Liver (tissue), 9 donors: ENCODE data around the gene MST1R. TPM values are rescaled to one million over a fixed set of nuclear protein-coding genes. Genes with fewer than 3 reads are reported as not detected.

Experiments used
- DNase-seq: peaks from one replicate; pipeline ENCODE4 v3.0.0-alpha.2; 2017; ENCODE audit warnings: low spot score
- H3K27ac ChIP-seq, 2 donors: one replicate each; pipeline ENCODE4 v1.7.0; 2013; ENCODE audit warnings: inconsistent platforms in 2 of 2, low read length in 2 of 2, control low read depth in 1 of 2, low read depth in 1 of 2, mild to moderate bottlenecking in 1 of 2
- H3K27me3 ChIP-seq, 4 donors: one replicate each; pipeline versions ENCODE4 v1.6.1 to v1.7.0; 2013; ENCODE audit warnings: low read length in 3 of 4, inconsistent platforms in 1 of 4, mild to moderate bottlenecking in 1 of 4, moderate library complexity in 1 of 4; ENCODE audit not compliant: control insufficient read depth in 4 of 4, insufficient read depth in 4 of 4
- H3K36me3 ChIP-seq, 4 donors: one replicate each; pipeline versions ENCODE4 v1.6.1 to v1.7.0; 2013; ENCODE audit warnings: low read length in 3 of 4, mild to moderate bottlenecking in 3 of 4, low read depth in 1 of 4, moderate library complexity in 1 of 4; ENCODE audit not compliant: control insufficient read depth in 4 of 4, insufficient read depth in 3 of 4
- H3K4me1 ChIP-seq, 4 donors: one replicate each; pipeline versions ENCODE4 v1.6.1 to v1.7.0; 2013; ENCODE audit warnings: low read length in 3 of 4, mild to moderate bottlenecking in 3 of 4, moderate library complexity in 1 of 4; ENCODE audit not compliant: control insufficient read depth in 4 of 4, insufficient read depth in 4 of 4
- H3K4me3 ChIP-seq, 3 donors: one replicate each; pipeline versions ENCODE4 v1.6.1 to v1.7.0; 2013; ENCODE audit warnings: low read length in 3 of 3, control low read depth in 1 of 3, low read depth in 1 of 3, mild to moderate bottlenecking in 1 of 3
- H3K9ac ChIP-seq, 2 donors: one replicate each; pipeline ENCODE4 v1.7.0; 2013; ENCODE audit warnings: low read length in 2 of 2, mild to moderate bottlenecking in 2 of 2, moderate library complexity in 2 of 2, control low read depth in 1 of 2, low read depth in 1 of 2
- H3K9me3 ChIP-seq, 4 donors: one replicate each; pipeline versions ENCODE4 v1.6.1 to v1.7.0; 2013; ENCODE audit warnings: low read length in 3 of 4; ENCODE audit not compliant: control insufficient read depth in 4 of 4
- EGR1 ChIP-seq, 2 donors: IDR thresholded peaks; 2 replicates each; pipeline ENCODE4 v1.6.1; 2016 to 2018; ENCODE audit warnings: antibody characterized with exemption in 2 of 2, low read depth in 2 of 2
- FOXA1 ChIP-seq: IDR thresholded peaks from 2 replicates; pipeline ENCODE4 v1.6.1; 2016; ENCODE audit warnings: antibody characterized with exemption
- FOXA2 ChIP-seq: IDR thresholded peaks from 2 replicates; pipeline ENCODE4 v1.6.1; 2016; ENCODE audit warnings: antibody characterized with exemption
- GABPA ChIP-seq, 2 donors: IDR thresholded peaks in 1 of 2; conservative IDR thresholded peaks in 1 of 2; 2 replicates each; pipeline ENCODE4 v1.6.1; 2016; ENCODE audit warnings: antibody characterized with exemption in 2 of 2, mild to moderate bottlenecking in 1 of 2, moderate library complexity in 1 of 2
- HNF4A ChIP-seq, 2 donors: conservative IDR thresholded peaks; 2 replicates each; pipeline ENCODE4 v1.6.1; 2016; ENCODE audit warnings: antibody characterized with exemption in 2 of 2, mild to moderate bottlenecking in 2 of 2
- HNF4G ChIP-seq: IDR thresholded peaks from 2 replicates; pipeline ENCODE4 v1.6.1; 2016; ENCODE audit warnings: antibody characterized with exemption
- JUND ChIP-seq, 2 donors: IDR thresholded peaks; 2 replicates each; pipeline ENCODE4 v1.6.1; 2016; ENCODE audit warnings: antibody characterized with exemption in 2 of 2
- NR2F2 ChIP-seq: IDR thresholded peaks from 2 replicates; pipeline ENCODE4 v1.6.1; 2016; ENCODE audit warnings: antibody characterized with exemption
- RAD21 ChIP-seq, 2 donors: IDR thresholded peaks; 2 replicates each; pipeline ENCODE4 v1.6.1; 2016; ENCODE audit warnings: antibody characterized with exemption in 2 of 2, mild to moderate bottlenecking in 2 of 2
- RXRA ChIP-seq, 2 donors: IDR thresholded peaks; 2 replicates each; pipeline ENCODE4 v1.6.1; 2017 to 2018; ENCODE audit warnings: antibody characterized with exemption in 2 of 2, mild to moderate bottlenecking in 1 of 2
- SP1 ChIP-seq: IDR thresholded peaks from 2 replicates; pipeline ENCODE4 v1.6.1; 2018; ENCODE audit warnings: antibody characterized with exemption, mild to moderate bottlenecking
- TAF1 ChIP-seq: conservative IDR thresholded peaks from 2 replicates; pipeline ENCODE4 v1.6.1; 2016; ENCODE audit warnings: antibody characterized with exemption, mild to moderate bottlenecking
- YY1 ChIP-seq: IDR thresholded peaks from 2 replicates; pipeline ENCODE4 v1.6.1; 2016; ENCODE audit warnings: antibody characterized with exemption, mild to moderate bottlenecking
- WGBS: extraction: QIAGEN DNeasy Blood & Tissue Kit; methylation state at CpG from one replicate; pipeline ENCODE4 v1.1.7; 2013; 5-methylcytosine and 5-hydroxymethylcytosine counted together
- polyA plus RNA-seq, 2 donors: library from polyadenylated mRNA; stranded (reverse) in 1 of 2; unstranded in 1 of 2; fragments of 200-250 nt in 1 of 2; fragments of >200 nt in 1 of 2; fragmentation: Nextera tagmentation in 1 of 2; extraction: Ambion mirVana in 1 of 2; gene quantifications; one replicate each; pipeline versions ENCODE4 v1.2.1 to v1.2.3, GENCODE V29; 2013 to 2015
- total RNA-seq, 2 donors: library from RNA; depleted of rRNA; stranded (reverse); fragments of >200 nt; gene quantifications; one replicate each; pipeline ENCODE4 v1.2.3, GENCODE V29; 2014
- TF ChIP-seq, protein P1 (sequence below): fragments of 150-350 bp; IDR thresholded peaks from 2 replicates; pipeline ENCODE4 v1.5.1; 2017; ENCODE audit warnings: improper control_type of control experiment, low read depth, low read length; ENCODE audit not compliant: missing input control
- TF ChIP-seq, protein P2 (sequence below): IDR thresholded peaks from 2 replicates; pipeline ENCODE4 v1.6.1; 2016; ENCODE audit warnings: antibody characterized with exemption, mild to moderate bottlenecking
- TF ChIP-seq, protein P3 (sequence below): IDR thresholded peaks from 2 replicates; pipeline ENCODE4 v1.6.1; 2016; ENCODE audit warnings: antibody characterized with exemption
- TF ChIP-seq, protein P4 (sequence below): IDR thresholded peaks from 2 replicates; pipeline ENCODE4 v1.6.1; 2016; ENCODE audit warnings: antibody characterized with exemption
- TF ChIP-seq, protein P5 (sequence below): IDR thresholded peaks from 2 replicates; pipeline ENCODE4 v1.6.1; 2016; ENCODE audit warnings: antibody characterized with exemption
- donor health status: healthy.
- donor health status: healthy.
- donor health status: healthy.
- donor health status: healthy.
- donor health status: healthy.

Gene MST1R
- total and polyA plus RNA-seq, 4 donors = 0.10 to 0.56 (median 0.33) TPM

DNA sequence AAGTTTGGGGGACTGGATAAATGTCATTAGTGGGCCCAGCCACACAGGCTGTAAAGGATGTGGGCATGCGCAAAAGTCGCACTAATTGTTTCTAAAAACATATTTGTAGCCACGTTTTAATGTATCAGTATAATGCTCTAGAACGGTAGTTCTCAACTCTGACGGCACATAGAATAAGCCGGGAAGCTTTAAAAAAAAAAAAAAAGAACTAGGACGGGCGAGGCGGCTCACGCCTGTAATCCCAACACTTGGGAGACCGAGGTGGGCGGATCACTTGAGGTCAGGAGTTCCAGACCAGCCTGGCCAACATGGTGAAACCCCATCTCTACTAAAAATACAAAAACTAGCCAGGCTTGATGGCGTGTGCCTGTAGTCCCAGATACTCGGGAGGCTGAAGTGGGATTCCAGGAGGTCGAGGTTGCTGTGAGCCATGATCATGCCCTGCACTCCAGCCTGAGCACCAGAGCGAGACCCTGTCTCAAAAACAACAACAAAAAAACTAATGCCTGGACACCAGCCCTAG, 26.6 kb upstream of the MST1R start:
- peaks cover 0 to 12% (median 3%) of the 10 kb centered on the region in 4 donors for H3K4me1 ChIP-seq
- TF ChIP-seq NR2F2 (peak; percentile 39), YY1 (no peak)
- H3K36me3 ChIP-seq = no peaks in the 10 kb centered on the region
- 69% methylated on average over 16 of the region's 16 CpGs for WGBS
- DNase-seq = no peak
- H3K27me3 ChIP-seq = no peaks in the 10 kb centered on the region
- peak overlapping the region; percentile 69 to 87 for H3K27ac ChIP-seq
- peak overlapping the region in 2 of 3 donors; percentile 22 to 90 for H3K4me3 ChIP-seq
- H3K9me3 ChIP-seq = no peaks in the 10 kb centered on the region
- peak overlapping the region in 1 of 2 donors; percentile 8 for H3K9ac ChIP-seq

DNA sequence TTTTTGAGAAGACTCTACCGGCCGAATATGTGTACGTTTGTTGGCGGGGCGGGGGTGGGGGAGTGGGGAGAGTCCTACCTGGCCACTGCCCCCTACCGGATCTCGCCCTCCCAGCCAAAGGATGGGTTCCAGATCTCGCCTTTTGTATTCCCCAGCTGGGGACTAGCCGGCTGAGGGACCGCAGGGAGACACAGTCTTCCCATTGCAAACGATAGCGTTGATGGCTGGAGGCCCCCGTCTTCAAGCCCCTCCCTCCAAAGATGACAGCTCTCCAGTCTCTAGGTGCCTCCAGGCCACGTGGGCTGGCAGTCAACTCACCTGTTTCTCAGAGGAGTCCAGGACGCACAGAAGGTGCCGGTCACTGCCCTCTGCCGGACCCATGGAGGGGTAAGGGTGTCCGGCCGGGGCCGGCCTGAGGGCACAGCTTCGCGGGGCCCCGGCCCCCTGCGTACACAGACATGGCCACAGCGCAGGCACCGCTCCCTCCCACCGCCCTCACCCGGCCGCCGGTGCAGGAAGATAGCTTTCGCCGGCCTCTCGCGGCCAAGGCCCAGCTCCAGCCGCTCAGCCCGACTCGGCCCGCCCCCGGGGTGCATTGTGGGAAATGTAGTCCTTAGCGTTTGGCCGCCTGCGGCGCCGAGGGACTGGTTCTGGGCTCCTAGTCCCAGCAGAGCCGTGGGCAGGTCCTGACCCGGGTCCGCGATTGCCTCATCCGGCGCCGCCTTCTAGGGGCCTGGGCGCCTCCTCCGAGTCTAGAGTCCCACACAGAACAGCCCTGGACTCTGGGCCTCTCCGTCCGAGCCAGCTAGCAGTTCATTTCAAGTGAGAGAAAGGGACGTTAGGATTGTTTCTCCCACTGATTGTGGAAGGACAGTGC, 25.9 kb upstream of the MST1R start, which contains the start of gene MON1A:
TSS of gene MON1A (minus strand) at position 521 of the 877 bp plus-strand sequence. CDS start 16,465 bp downstream, outside the sequence.
- Histone ChIP-seq H3K4me1 (peaks cover 0 to 12% (median 3%) of the 10 kb centered on the region in 4 donors), H3K27ac (peak within 1 kb of the TSS; percentile 69 to 87), H3K9ac (peak within 1 kb of the TSS in 1 of 2 donors; percentile 70), H3K4me3 (peak within 1 kb of the TSS; percentile 85 to 90 (median 89)), H3K27me3 (no peaks in the 10 kb centered on the region), H3K36me3 (no peaks in the 10 kb centered on the region), H3K9me3 (no peaks in the 10 kb centered on the region)
- under 1% methylated on average over 56 of the region's 56 CpGs for WGBS
- peak; percentile 45 for TF ChIP-seq HNF4G
- TF ChIP-seq, protein P1, sequence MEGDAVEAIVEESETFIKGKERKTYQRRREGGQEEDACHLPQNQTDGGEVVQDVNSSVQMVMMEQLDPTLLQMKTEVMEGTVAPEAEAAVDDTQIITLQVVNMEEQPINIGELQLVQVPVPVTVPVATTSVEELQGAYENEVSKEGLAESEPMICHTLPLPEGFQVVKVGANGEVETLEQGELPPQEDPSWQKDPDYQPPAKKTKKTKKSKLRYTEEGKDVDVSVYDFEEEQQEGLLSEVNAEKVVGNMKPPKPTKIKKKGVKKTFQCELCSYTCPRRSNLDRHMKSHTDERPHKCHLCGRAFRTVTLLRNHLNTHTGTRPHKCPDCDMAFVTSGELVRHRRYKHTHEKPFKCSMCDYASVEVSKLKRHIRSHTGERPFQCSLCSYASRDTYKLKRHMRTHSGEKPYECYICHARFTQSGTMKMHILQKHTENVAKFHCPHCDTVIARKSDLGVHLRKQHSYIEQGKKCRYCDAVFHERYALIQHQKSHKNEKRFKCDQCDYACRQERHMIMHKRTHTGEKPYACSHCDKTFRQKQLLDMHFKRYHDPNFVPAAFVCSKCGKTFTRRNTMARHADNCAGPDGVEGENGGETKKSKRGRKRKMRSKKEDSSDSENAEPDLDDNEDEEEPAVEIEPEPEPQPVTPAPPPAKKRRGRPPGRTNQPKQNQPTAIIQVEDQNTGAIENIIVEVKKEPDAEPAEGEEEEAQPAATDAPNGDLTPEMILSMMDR = no peak
- TF ChIP-seq JUND (IDR thresholded peaks at IDR 0.05) = peak in 1 of 2 donors; percentile 51
- peak; percentile 65 to 85 for TF ChIP-seq HNF4A (conservative IDR thresholded peaks at IDR 0.05)
- peak; percentile 88 for TF ChIP-seq NR2F2
- TF ChIP-seq, protein P2, sequence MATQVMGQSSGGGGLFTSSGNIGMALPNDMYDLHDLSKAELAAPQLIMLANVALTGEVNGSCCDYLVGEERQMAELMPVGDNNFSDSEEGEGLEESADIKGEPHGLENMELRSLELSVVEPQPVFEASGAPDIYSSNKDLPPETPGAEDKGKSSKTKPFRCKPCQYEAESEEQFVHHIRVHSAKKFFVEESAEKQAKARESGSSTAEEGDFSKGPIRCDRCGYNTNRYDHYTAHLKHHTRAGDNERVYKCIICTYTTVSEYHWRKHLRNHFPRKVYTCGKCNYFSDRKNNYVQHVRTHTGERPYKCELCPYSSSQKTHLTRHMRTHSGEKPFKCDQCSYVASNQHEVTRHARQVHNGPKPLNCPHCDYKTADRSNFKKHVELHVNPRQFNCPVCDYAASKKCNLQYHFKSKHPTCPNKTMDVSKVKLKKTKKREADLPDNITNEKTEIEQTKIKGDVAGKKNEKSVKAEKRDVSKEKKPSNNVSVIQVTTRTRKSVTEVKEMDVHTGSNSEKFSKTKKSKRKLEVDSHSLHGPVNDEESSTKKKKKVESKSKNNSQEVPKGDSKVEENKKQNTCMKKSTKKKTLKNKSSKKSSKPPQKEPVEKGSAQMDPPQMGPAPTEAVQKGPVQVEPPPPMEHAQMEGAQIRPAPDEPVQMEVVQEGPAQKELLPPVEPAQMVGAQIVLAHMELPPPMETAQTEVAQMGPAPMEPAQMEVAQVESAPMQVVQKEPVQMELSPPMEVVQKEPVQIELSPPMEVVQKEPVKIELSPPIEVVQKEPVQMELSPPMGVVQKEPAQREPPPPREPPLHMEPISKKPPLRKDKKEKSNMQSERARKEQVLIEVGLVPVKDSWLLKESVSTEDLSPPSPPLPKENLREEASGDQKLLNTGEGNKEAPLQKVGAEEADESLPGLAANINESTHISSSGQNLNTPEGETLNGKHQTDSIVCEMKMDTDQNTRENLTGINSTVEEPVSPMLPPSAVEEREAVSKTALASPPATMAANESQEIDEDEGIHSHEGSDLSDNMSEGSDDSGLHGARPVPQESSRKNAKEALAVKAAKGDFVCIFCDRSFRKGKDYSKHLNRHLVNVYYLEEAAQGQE = peak; percentile 57
- no peak for TF ChIP-seq FOXA2
- TF ChIP-seq, protein P3, sequence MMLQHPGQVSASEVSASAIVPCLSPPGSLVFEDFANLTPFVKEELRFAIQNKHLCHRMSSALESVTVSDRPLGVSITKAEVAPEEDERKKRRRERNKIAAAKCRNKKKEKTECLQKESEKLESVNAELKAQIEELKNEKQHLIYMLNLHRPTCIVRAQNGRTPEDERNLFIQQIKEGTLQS = peak; percentile 82
- no peak for TF ChIP-seq EGR1 (IDR thresholded peaks at IDR 0.05; ENCODE audit: low read depth in 2 of 2)
- TF ChIP-seq FOXA1 = no peak
- peak; percentile 38 to 48 for TF ChIP-seq RAD21 (IDR thresholded peaks at IDR 0.05)
- TF ChIP-seq GABPA (IDR thresholded peaks at IDR 0.05 in 1 of 2, conservative IDR thresholded peaks at IDR 0.05 in 1 of 2) = peak in 1 of 2 donors; percentile 69
- TF ChIP-seq, protein P4, sequence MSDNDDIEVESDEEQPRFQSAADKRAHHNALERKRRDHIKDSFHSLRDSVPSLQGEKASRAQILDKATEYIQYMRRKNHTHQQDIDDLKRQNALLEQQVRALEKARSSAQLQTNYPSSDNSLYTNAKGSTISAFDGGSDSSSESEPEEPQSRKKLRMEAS = peak; percentile 23
- TF ChIP-seq RXRA (IDR thresholded peaks at IDR 0.05) = peak; percentile 18 to 38
- TF ChIP-seq, protein P5, sequence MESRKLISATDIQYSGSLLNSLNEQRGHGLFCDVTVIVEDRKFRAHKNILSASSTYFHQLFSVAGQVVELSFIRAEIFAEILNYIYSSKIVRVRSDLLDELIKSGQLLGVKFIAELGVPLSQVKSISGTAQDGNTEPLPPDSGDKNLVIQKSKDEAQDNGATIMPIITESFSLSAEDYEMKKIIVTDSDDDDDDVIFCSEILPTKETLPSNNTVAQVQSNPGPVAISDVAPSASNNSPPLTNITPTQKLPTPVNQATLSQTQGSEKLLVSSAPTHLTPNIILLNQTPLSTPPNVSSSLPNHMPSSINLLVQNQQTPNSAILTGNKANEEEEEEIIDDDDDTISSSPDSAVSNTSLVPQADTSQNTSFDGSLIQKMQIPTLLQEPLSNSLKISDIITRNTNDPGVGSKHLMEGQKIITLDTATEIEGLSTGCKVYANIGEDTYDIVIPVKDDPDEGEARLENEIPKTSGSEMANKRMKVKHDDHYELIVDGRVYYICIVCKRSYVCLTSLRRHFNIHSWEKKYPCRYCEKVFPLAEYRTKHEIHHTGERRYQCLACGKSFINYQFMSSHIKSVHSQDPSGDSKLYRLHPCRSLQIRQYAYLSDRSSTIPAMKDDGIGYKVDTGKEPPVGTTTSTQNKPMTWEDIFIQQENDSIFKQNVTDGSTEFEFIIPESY = no peak
- TF ChIP-seq YY1 = peak; percentile 84
- peak; percentile 28 for TF ChIP-seq TAF1
- TF ChIP-seq SP1 = peak; percentile 78
- peak; percentile 99 for DNase-seq
